ENCODE measurements around the gene PREX1. TPM values are rescaled to one million over a fixed set of nuclear protein-coding genes. Genes with fewer than 3 reads are reported as not detected.
"Not testable (repeated sequence)": the region's sequence is repeated elsewhere in the genome, so short reads cannot be mapped to it uniquely, and the experiment has no call there.

The PREX1 gene
- total RNA-seq, 1 experiment from 2014 or later, result 32.6 TPM

DNA sequence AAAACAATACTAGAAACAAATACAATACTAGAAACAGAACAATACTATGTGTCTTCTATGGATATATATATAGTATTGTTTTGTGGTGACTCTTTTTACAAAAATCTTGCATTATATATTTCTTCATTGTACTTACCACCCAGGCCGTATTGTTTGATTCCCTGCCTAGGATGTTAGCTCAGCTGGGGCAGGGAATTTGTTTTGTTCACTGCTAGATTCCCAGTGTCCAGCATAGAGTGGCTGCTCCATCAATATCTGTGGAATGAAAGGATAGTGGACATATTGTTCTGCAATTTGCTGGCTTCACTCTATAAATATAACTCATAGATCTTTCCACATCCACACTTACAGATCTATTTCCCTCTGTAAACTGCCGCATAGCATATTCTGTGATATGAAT lies 21.5 kb upstream of the PREX1 start:
- DNase-seq (ENCODE audit: low read depth), result no peak

DNA sequence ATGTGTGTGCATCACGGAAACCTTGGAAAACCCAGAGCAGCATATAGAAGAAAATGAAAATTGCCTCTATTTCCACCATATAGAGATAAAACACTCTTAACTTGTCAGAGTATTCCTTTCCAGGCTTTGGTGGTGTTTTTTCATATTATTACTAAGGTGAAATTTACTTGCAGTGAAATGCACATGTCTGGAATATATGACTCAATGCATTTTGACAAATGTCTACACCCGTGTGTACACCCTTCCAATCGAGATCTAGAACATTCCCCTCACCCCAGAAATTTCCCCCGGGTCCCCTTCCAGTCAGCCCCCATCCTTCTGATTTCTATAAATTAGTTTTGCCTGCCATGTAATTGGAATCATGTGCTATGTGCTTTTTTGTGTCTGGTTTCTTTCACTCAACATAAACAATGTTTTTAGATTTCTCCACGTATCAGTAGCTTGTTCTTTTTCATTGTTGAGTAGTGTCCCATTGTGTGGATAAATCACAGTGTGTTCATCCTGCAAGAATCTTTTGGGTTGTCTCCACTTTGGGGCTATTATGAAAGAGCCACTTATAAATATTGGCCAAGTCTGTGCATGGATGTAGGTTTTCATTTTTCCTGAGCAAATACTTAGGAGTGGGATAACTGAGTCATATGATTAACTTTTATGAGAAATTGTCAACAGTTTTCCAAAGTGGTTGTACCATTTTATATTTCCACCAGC lies 19.9 kb upstream of the PREX1 start:
- no peak for DNase-seq (ENCODE audit: low read depth)

DNA sequence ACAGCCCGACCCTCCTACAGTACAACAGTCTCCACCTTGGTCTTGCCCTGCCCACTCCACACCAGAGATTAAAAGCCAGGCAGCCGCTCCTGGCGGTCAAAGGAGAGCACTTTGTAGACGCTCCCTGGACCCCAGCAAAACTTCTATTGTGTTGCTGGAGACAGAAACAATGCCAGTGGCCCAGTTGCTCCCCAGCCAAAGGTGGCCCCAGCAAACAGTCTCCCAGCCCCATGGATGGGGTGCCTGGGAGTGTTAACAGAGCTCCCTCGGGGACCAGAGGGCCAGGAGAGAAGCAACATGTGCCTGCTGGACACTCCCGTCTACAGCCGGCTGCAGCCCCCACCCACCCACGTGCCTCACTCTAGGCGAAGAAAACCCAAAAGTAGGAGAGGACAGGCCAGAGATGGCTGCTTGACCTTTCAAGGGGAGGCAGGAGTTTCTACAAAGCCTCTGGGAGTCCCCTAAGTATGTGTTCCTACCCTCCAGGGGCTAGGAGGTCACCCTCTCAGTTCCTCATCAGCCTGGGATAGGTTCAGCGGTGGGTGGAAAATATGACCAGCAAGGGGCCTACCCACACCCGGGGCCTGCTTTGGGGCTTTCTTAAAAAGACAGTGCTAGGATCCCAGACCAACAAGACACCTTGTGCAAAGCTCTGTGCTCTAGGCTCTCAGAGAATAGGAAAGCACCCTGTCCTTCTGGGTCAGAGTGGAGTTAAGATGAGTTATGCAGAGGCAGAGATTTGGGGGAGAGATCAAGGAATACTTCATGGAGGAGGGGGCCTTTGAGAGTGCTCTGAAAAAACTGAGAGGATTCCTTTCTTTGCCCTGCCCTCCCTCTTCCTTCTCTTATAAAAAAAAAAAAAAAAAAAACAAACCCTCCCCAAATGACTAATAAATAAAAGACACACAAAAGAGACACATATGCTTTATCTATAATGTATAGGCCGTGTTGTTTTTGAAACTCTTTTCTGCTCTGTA lies 19.0 kb upstream of the PREX1 start:
- DNase-seq (ENCODE audit: low read depth), result no peak

DNA sequence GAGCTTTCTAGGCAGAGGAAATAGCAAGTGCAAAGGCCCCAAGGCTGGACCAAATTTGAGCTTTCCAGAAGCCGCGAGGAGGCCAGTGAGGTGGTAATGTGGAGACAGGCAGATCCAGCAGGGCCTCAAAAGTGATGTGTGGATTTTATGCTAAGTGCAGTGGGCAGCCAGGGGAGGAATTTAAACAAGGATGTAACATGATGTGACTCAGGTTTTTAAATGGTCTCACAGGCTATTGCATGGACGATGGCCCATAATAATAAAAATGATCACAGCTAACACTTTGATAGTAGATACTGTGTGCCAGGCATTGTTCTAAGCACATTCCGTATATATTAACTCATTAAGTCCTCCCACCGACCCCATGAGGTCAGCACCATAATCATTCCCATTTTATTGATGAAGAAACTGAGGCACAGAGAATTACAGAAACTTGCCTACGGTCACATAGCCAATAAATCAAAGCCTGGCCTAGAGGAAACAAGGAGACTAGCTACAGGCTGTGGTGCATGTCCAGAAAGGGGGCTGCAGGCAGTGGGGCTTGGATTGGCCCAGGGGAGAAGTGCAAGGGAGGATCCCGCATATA lies 18.0 kb upstream of the PREX1 start:
- peak; percentile 43 for DNase-seq (ENCODE audit: low read depth)

DNA sequence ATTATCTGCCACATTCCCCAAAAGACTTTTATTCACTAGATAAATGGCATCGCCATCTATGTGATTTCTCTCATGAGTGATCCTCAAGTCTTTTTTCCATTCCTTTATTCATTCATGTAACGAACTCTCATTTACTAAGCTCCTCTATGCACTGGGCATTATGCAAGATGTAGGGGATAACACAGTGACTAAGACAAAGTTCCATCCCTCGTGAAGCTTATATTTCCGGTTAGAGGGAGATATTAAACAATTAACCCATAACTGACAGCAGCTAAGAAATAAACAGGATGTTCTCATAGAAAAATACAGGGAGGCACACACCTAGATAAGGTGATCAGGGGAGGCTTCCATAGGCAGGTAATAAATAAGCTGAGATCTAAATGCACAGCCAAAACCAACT lies 17.2 kb upstream of the PREX1 start:
- peak; percentile 18 for DNase-seq (ENCODE audit: low read depth)

DNA sequence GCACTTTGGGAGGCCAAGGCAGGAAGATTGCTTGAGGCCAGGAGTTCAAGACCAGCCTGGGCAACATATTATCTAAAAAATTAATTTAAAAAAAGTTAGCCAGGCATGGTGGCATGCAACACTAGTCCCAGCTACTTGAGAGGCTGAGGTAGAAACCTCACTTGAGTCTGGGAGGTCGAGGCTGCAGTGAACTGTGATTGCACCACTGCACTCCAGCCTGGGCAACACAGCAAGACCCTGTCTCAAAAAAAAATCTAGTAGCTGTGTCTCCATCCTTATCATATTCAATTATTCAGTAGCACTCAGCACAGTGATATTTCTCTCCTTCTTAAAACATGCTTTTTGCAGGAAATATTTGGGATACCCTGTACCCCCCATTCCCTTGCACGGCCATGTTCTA lies 16.1 kb upstream of the PREX1 start:
- DNase-seq (ENCODE audit: low read depth), result not testable (repeated sequence)

DNA sequence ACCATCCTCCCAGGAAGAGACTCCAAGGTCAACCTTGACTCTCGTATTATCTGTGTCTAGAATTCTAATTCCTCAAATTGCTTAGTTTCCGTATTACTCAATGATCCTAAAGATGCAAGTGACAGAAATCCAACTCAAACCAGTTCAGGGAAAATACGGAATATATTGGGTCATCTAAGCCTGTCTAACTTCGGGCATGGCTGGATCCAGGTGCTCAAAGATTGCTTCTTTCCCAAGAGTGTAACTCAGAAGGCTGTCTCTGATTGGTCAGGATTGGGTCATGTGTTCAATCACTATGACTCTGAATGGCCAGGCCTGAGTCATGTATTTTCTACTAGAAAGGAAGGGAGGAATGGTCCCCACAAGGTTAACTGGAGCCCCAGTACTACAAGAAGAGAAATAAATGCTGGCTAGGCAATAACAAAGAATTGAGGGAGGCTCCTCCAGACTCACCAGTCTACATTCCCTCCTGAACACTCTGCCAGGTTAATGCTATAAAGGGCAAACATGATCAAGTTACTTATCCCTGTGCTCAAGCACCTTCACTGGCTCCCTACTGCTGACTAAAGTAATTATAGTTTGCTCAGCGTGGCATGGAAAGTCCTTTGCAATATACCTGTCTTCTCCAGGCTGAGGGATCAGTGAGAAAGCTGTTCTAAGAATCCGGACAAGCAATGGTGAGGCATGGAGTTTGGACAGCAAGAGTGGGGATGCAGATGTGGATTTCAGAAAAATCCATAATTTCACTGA lies 15.4 kb upstream of the PREX1 start:
- no peak for DNase-seq (ENCODE audit: low read depth)

DNA sequence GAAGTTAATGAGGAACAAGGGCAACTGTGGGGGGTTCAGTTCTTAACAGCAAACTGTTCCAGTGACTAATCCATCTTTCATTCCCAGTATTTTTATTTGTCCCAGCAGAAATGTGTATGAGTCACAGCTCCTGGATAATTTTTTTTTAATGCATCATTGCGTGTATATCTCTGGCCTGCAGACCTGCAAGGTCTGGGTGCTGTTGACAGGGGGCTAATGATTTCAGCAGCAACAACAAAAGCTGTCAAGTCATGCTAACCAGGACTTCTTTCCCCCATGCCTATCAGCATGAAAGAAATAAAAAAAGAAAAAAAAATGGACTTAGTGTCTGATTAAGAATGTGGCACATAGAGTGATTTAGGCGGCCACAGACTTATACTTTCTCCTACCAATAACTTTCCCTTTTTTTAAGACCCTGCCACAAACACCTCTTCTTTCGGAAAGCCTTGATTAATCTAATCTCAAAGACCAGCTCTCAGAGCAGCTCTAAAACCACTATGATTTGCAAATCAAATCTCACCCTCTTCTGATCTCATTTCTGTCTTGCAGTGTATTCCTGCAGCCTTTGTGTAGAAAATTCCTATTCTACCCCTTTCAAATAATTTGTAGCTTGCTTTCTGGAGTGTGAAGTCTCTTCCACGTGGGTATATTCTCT lies 14.2 kb upstream of the PREX1 start:
- peak; percentile 93 for DNase-seq (ENCODE audit: low read depth)

DNA sequence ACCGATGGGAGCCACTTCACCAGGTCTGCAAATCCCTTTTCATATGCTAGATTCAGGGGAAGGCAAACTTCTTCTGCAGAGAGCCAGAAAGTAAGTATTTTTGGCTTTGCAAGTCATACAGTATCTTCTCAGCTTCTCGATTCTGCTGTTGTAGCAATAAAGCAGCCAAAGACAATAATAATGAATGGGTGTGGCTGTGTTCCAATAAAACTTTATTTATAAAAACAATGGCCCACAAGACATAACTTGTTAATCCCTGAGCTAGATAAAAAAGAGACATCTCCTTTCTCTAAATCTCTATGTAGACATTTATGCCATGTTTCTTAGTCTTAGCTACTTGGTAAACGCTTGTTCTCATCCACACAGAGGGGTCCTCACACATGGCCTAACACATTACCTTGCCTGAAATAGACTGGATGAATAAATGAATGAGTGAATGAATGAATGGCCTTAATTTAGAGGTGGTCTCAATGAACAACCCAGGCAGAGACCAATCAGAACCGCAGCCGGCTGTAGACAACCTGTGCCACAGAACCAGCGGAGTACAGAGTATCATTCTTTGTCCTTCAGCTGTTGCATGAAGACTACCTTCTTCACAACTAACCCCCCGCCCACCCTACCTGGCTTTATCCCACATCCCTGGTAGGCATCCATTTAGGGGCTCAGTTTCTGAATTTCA lies 13.5 kb upstream of the PREX1 start:
- DNase-seq (ENCODE audit: low read depth), result no peak

DNA sequence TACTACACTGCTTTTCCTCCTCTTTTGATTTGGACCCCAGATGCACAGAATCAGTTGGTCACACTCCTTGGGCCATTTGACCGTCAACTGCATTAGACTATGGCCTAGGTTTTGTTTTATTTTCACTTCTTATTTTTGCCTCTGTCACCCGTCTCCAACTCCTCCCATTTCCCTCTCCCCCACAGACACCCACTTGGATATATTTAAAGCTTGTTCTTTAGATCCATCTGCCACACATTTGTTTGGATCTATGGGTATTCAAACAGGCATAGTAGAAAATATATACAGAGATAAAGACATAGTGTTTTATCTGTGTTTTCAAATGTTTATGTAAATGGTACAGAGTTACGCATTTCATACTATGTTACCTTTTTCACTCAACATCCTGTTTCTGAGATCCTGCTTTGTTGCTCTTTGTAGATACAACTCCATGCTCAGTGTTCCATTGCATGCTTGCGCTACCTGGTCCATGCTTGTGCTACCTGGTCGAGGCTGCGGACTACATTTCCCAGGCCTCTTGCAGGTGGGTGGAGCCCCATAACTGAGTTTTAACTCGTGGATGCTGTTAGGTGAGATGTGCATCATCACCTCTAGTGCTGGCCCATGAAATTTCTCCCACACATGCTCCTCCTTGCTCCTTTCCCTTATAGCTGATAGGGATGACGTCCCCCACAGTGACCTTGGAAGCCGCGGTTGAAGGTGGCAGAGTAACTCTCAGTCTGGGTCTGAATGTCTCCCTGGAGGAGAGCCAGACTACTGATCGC lies 11.5 kb upstream of the PREX1 start:
- DNase-seq (ENCODE audit: low read depth), result no peak

DNA sequence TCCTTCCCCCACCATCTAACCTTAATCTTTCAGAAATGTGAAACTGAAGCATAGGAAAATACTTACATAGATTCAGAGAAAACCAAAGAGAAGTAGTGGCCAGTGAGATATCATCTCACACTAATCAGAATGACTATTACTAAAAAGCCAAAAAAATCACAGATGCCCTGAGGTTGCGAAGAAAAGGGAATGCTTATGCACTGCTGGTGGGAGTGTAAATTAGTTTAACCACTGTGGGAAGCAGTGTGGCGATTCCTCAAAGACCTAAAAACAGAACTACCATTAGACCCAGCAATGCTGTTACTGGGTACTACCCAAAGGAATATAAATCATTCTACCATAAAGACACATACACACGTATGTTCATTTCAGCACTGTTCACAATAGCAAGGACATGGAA lies 9.2 kb upstream of the PREX1 start:
- DNase-seq (ENCODE audit: low read depth), result no peak

DNA sequence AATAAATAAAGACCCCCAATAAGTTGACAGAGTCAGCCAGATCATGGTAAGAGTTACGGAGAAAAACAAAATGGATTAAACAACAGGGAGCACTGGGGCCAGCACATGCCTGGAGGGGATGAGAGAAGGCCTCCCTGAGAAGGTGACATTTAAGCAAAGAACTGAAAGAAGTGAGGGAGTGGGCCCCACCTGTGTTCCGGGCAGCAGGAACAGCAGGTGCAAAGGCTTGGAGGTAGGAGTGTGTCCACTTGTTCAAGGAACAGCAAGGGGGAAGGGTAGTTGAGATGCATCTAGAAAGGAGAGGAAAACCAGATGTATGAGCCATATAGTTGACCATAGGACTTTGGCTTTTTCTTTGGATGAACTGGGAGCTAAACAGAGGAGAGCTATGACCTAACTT lies 7.6 kb upstream of the PREX1 start:
- DNase-seq (ENCODE audit: low read depth), result no peak

DNA sequence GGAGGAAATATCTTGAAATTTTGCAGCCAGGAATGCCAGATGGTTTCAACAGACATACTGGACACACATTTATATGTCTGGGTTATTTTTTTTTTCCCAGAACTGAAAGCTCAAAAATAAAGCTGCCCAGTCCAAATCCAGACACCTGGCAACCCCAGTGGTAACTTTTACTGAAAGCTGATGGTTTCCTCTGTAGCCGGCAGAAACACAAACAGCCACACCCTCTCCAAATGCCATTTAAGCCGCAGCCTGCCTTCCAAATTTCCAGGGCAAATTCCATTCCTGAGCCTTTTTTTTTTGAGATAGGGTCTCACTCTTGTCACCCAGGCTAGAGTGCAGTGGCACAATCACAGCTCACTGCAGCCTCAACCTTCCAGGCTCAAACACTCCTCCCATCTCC lies 6.5 kb upstream of the PREX1 start:
- no peak for DNase-seq (ENCODE audit: low read depth)

DNA sequence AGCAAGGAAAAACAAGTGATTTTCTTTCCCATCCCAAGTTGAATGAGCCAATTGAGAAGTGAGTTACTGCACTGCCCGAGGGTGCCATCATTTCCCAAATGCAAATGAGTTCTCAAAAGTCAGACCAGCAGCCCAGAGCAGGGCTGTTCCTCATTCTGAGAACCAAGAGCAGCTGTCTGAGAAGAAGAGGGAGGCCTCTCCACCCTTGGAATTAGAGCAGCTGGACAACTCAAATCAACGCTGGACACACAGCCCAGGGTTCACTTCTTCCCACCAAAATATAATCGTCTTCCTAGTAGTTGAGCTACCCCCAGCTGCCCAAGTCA lies 4.6 kb upstream of the PREX1 start:
- DNase-seq (ENCODE audit: low read depth), result no peak

DNA sequence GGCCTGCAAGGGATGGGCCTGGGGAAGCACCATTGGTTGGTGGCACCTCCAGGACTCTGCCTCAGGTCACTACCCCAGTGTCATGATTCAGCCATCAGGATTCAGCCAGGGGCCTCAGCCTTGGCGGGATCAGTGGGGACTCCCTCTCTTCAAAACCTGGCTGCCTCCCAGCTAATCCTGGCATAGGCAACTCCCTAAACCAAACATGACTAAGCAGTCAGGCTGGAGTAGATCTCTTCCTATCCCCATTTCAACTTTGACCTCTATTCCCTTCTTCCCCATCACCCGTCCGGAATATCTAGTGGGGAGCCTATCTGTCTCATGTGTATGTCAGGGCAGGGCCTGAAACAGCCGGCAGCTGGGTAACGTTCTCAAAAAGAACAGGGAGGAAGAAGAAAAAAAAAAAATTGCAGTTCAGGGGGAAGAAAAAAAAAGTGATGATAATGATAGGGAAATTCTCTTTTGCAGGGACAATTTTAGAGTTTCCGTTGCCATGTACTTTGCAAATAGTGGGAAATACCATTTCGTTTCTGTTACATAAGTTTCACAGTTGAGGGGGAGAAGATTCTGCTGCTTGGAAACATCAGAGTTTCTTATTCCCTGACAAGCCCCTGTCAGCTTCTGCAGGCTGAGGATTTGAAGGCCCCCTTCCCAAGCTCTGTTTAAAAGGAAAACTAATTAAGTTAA lies 4.1 kb upstream of the PREX1 start:
- peak; percentile 54 for DNase-seq (ENCODE audit: low read depth)

DNA sequence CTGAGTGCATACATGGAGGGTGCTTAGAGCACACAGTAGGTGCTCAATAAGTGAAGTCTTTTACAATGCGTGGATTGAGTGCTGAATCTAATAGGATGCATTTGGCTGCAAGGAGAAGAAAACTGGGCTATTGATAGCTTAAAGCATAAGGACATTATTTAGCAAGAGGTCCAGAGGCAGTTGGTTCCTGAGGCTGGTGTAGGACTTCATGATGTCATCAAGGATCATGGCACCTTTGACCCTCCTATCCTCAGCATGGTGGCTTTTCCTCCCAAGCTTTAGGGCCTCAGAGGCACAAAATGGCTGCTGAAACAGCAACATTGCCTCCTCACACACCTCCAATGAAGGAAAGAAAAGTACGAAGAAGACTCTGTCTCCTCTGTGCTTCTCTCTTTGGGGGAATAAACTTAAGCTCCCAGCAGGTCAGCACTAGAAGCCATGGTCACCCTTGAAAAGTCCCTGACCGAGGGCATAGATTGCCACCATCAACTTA lies 3.1 kb upstream of the PREX1 start:
- no peak for DNase-seq (ENCODE audit: low read depth)

DNA sequence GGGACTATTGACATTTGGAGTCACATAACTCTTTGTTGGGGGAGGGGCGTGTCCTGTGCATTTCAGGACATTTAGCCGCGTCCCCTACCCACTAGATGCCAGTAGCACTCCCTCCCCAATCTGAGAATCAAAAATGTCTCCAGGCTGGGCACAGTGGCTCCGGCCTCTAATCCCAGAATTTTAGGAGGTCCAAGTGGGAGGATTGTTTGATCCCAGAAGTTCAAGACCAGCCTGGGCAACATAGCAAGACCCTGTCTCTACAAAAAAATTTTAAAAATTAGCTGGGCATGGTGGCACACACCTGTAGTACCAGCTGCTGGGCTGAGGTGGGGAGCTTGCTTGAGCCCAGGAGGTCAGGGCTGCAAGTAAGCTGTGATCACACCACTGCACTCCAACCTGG lies 2.1 kb upstream of the PREX1 start:
- no peak for DNase-seq (ENCODE audit: low read depth)

DNA sequence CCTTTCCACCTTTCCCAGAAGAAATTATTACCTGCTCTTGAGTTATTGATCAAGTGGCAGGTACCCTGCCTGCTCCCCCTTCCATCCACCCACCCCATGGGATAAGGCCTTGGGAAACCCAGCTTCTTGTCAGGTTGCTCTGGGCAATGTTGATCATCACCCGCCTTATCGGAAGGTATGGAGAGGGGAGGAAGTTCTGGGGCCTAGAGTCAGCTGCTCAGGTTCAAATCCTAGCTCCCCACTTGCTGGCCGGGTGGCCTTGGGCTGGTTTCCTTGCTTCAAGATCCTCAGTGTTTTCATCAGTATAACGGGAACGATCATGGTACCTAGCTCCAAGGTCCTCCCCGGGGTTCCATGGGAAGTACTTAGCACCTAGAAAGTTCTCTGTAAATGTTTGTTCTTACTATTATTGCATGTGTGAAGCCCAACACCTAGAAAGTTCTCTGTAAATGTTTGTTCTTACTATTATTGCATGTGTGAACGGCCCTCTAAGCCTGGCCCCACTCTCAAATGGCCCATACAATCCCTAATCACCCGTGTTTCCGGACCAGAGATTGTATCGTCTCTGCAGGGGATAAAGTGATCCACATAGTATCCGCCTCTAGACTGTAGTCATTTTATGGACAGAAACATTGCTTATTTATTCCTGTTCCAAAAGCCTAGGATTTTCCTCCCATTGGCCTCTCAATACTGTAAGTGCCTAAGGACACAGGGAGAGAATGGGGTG lies 1.1 kb upstream of the PREX1 start:
- no peak for DNase-seq (ENCODE audit: low read depth)
